GM23248 (cell line): ENCODE data around the gene SPOCK3.

Experiments used
- EZH2 ChIP-seq: fragments of 200-600 bp; sonication (generic); IDR thresholded peaks from 2 replicates; pipeline ENCODE4 v1.6.1; 2018; ENCODE audit warnings: antibody characterized with exemption, mild to moderate bottlenecking; ENCODE audit not compliant: insufficient read depth, poor library complexity, severe bottlenecking
- EZH2phosphoT487 ChIP-seq: fragments of 200-600 bp; sonication (generic); IDR thresholded peaks from 2 replicates; pipeline ENCODE4 v1.6.1; 2018; ENCODE audit warnings: antibody characterized with exemption, moderate library complexity, mild to moderate bottlenecking, low read depth; ENCODE audit not compliant: insufficient read depth

DNA sequence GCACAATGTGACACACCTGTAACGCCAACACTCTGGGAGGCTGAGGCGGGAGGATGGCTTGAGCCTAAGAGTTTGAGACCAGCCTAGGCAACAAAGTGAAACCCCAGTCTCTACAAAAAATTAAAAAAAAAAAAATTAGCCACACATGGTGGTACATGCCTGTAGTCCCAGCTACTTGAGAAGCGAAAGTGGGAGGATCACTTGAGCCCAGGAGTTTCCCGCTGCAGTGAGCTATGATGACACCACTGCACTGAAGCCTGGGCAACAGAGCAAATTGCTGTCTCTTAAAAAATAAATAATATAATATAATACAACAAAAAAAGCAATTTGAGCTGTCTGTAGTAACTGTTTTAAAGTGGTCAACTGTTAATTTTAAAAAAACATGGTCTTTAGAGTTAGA lies 13.2 kb downstream of the SPOCK3 start:
- TF ChIP-seq EZH2 (no peak), EZH2phosphoT487 (no peak)
